ENCODE results near the gene DDRGK1.

DNA sequence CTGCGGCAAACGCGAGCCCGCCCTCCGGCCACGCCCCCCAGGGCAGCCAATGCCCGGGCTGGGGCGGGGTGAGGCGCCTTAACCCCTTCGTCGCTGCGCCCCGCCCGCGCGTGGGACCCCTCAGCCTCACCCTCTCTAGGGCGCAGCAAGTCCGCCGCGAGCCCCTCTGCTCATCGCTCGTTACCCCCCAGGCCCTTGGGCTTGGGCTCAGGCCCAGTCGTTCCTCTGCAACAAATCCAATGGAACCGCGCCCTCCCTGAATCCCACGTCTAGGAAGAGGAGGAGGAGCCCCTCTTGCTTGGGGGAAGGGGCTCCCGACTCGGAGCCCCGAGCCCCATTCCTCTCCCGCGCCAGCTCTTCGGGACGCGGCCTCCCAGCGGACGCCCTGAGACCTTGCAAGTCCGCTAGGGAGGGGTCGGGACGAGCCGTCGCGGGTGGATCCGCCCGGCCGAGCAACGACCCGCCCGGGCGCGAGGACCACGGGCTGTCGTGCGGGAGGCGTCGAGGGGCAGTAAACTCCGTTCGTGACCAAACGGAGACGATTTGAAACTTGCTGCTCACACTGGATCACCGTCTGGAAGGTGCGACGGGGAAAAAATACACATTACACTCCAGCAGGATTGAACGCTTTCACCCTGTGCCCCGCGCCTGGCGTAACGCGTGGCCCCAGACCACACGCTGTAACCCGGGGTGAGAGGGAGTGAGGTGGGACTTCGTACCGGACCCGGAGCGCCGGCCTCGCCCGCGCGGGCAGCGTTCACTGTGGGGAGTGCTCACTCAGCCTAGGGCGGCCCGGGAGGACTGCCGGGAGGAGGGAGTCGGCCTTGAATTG is 30.7 kb downstream of the DDRGK1 start:
- TF ChIP-seq CTCF (IDR thresholded peaks at IDR 0.05; ENCODE audit: low read length) = peak; percentile 19; the same call in 1 of the 2 replicates
- no peak for TF ChIP-seq EZH2 (IDR thresholded peaks at IDR 0.05; ENCODE audit: borderline replicate concordance, low read length)

Measured in OCI-LY1 (cell line).